ENCODE measurements around the gene VTCN1.

Gene VTCN1

GRCh38 chr1:117147341-117147831, 63.3 kb downstream of the VTCN1 start:
- in situ Hi-C loops (cut with MboI; ENCODE audit: low pct_unique_long_range_greater_than_20kb, low sequenced_read_pairs, unreplicated experiment), result no loop called here
- TF ChIP-seq, protein P1, sequence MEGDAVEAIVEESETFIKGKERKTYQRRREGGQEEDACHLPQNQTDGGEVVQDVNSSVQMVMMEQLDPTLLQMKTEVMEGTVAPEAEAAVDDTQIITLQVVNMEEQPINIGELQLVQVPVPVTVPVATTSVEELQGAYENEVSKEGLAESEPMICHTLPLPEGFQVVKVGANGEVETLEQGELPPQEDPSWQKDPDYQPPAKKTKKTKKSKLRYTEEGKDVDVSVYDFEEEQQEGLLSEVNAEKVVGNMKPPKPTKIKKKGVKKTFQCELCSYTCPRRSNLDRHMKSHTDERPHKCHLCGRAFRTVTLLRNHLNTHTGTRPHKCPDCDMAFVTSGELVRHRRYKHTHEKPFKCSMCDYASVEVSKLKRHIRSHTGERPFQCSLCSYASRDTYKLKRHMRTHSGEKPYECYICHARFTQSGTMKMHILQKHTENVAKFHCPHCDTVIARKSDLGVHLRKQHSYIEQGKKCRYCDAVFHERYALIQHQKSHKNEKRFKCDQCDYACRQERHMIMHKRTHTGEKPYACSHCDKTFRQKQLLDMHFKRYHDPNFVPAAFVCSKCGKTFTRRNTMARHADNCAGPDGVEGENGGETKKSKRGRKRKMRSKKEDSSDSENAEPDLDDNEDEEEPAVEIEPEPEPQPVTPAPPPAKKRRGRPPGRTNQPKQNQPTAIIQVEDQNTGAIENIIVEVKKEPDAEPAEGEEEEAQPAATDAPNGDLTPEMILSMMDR (IDR thresholded peaks at IDR 0.05; ENCODE audit: extremely low read depth, insufficient read depth, missing control alignments), result no peak
- no peak for DNase-seq (ENCODE audit: low spot score)

DNA sequence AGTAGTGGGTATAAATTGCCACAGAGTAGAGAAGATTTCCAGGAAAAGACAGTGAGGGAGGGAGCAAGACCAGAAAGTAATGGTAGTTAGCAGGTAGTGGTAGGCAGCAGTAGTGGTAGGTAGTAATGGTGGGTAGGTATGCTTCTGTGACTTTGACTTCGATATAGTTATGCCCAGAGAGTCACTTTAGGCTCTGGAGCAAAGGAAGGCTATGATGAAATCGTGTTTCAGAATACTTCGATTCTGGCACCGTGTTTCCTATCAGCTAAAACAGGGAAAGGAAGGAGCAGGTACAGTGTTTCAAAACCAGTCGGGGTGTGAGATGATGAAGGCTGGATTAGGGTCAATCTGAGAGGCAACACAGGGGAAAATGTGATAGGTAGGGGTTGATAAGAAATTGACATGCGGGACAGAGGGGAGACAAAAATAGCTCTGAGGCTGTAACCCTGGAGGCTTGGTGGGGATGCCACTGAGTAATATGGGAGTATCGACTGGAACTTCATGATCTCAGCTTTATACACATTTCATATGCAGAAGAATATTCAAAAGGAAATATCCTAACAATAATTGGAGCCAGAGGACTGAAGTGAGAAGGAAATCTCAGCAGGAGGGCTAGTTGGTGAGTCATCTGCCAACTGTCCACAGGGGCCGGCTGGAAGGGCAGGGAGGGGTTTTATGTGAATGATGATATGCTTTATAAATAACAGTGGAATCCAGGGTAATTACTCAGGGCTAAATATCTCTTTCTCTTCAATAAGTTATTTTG, 64.0 kb downstream of the VTCN1 start:
- DNase-seq (ENCODE audit: low spot score), result no peak
- TF ChIP-seq, protein P1 (IDR thresholded peaks at IDR 0.05; ENCODE audit: extremely low read depth, insufficient read depth, missing control alignments), result no peak
- in situ Hi-C loops (cut with MboI; ENCODE audit: low pct_unique_long_range_greater_than_20kb, low sequenced_read_pairs, unreplicated experiment), result no loop called here

DNA sequence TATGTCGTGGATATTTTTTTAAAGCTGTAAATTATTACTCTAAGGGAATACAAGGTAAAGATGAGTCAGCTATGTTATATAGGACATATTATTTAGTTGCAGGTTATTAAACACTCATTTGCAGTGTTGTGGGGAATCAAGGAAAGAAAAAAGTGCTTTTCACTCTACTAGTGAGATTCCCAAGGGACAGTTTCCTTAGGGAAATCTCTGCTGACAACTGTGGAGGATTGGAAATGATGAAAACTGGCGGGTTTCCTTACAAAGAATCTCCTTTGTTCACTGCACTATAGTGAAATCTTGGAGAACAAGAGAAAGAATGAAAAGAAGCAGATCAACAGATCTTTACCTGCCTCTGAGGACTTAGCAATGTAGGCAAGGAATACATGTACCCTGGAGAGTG, 64.7 kb downstream of the VTCN1 start:
- in situ Hi-C loops (cut with MboI; ENCODE audit: low pct_unique_long_range_greater_than_20kb, low sequenced_read_pairs, unreplicated experiment), result no loop called here
- TF ChIP-seq, protein P1 (IDR thresholded peaks at IDR 0.05; ENCODE audit: extremely low read depth, insufficient read depth, missing control alignments), result no peak
- no peak for DNase-seq (ENCODE audit: low spot score)

GRCh38 chr1:117143871-117144270, 66.9 kb downstream of the VTCN1 start:
- in situ Hi-C loops (cut with MboI; ENCODE audit: low pct_unique_long_range_greater_than_20kb, low sequenced_read_pairs, unreplicated experiment), result no loop called here
- DNase-seq (ENCODE audit: low spot score), result no peak
- TF ChIP-seq, protein P1 (IDR thresholded peaks at IDR 0.05; ENCODE audit: extremely low read depth, insufficient read depth, missing control alignments), result no peak

GRCh38 chr1:117143172-117143571, 67.6 kb downstream of the VTCN1 start:
- TF ChIP-seq, protein P1 (IDR thresholded peaks at IDR 0.05; ENCODE audit: extremely low read depth, insufficient read depth, missing control alignments), result no peak
- in situ Hi-C loops (cut with MboI; ENCODE audit: low pct_unique_long_range_greater_than_20kb, low sequenced_read_pairs, unreplicated experiment), result no loop called here
- DNase-seq (ENCODE audit: low spot score), result no peak

- TF ChIP-seq, protein P1 (IDR thresholded peaks at IDR 0.05; ENCODE audit: extremely low read depth, insufficient read depth, missing control alignments), result no peak
- DNase-seq (ENCODE audit: low spot score), result no peak
- in situ Hi-C loops (cut with MboI; ENCODE audit: low pct_unique_long_range_greater_than_20kb, low sequenced_read_pairs, unreplicated experiment), result no loop called here
Observed at GRCh38 chr1:117142200-117142599, 68.5 kb downstream of the VTCN1 start.

All from GM13977 (cell line).